Measurements from ENCODE around the gene CLP1.

DNA sequence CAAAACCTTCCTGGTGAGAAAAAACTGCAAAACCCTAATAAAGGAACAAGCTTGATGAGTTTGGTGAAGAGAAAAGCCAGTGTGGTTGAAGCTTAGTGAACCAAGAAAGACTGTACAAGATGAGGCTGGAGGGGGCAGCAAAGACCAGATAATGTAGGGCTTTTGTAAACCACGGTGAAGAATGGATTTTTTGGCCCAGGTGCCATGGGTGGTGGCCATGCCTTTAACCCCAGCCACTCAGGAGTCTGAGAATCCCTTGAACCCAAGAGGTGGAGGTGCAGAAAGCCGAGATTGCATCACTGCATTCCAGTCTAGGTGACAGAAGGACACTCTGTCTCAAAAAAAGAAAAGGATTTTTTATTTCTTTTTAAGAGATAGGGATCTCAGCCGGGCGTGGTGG, 5.3 kb downstream of the CLP1 start:
- TF ChIP-seq CTCF (conservative IDR thresholded peaks at IDR 0.05 in 1 of 2, IDR thresholded peaks at IDR 0.05 in 1 of 2; ENCODE audit: extremely low read depth in 1 of 2, insufficient read depth in 1 of 2, low read depth in 1 of 2, low read length in 2 of 2) (peak; percentile 10 to 25), EZH2 (IDR thresholded peaks at IDR 0.05; ENCODE audit: borderline replicate concordance, low read length) (no peak)

Data from mammary epithelial cell (primary cell).